ENCODE data around the gene DNAH17.

DNAH17 gene

GRCh38 chr17:78375401-78376151 is 201.6 kb downstream of the DNAH17 start:
- no peak for DNase-seq
- in situ Hi-C loops (cut with MboI; ENCODE audit: low pct_unique_long_range_greater_than_20kb, low sequenced_read_pairs) = no loop called here

GRCh38 chr17:78374631-78375274 is 202.4 kb downstream of the DNAH17 start:
- DNase-seq = no peak
- in situ Hi-C loops (cut with MboI; ENCODE audit: low pct_unique_long_range_greater_than_20kb, low sequenced_read_pairs) = no loop called here

- no peak for DNase-seq
- in situ Hi-C loops (cut with MboI; ENCODE audit: low pct_unique_long_range_greater_than_20kb, low sequenced_read_pairs) = no loop called here
Measured at GRCh38 chr17:78374189-78374588, 203.0 kb downstream of the DNAH17 start.
